RWPE2 (cell line): ENCODE results near the gene TSHZ2.

Experiments
- ATAC-seq: fragments of 200-7000 bp; cut with Tn5 transposase; 3 replicates; pipeline ENCODE4 v1.9.1; 2021; ENCODE audit warnings: low read depth
- DNase-seq: peaks from one replicate; pipeline ENCODE4 v3.0.0-alpha.2; 2020; ENCODE audit warnings: low spot score
- H3K27ac ChIP-seq: fragments of 450-650 bp; 2 replicates; pipeline ENCODE4 v1.5.1; 2017; ENCODE audit warnings: mild to moderate bottlenecking; ENCODE audit not compliant: poor library complexity, severe bottlenecking
- H3K27me3 ChIP-seq: fragments of 250-450 bp; sonication (Bioruptor Pico); 2 replicates; pipeline ENCODE4 v1.5.1; 2021; ENCODE audit warnings: mild to moderate bottlenecking, moderate library complexity; ENCODE audit not compliant: insufficient read depth, poor library complexity, severe bottlenecking
- H3K36me3 ChIP-seq: fragments of 250-450 bp; sonication (Bioruptor Pico); 2 replicates; pipeline ENCODE4 v1.5.1; 2020; ENCODE audit warnings: low read depth, mild to moderate bottlenecking, moderate library complexity
- H3K4me1 ChIP-seq: fragments of 250-450 bp; sonication (Bioruptor Pico); 2 replicates; pipeline ENCODE4 v1.5.1; 2021; ENCODE audit warnings: mild to moderate bottlenecking, moderate library complexity; ENCODE audit not compliant: insufficient read depth, poor library complexity, severe bottlenecking
- H3K4me3 ChIP-seq: fragments of 250-450 bp; sonication (Bioruptor Pico); 2 replicates; pipeline ENCODE4 v1.5.1; 2021; ENCODE audit warnings: mild to moderate bottlenecking, moderate library complexity; ENCODE audit not compliant: severe bottlenecking
- H3K9me3 ChIP-seq: fragments of 250-450 bp; sonication (Bioruptor Pico); 2 replicates; pipeline ENCODE4 v1.5.1; 2021; ENCODE audit warnings: mild to moderate bottlenecking, moderate library complexity; ENCODE audit not compliant: severe bottlenecking
- CTCF ChIP-seq: fragments of 450-650 bp; IDR thresholded peaks from one replicate; pipeline ENCODE4 v1.5.1; 2017; ENCODE audit warnings: mild to moderate bottlenecking, moderate library complexity; ENCODE audit not compliant: poor library complexity, severe bottlenecking

TSHZ2 gene

GRCh38 chr20:53294804-53295203 is 322.6 kb downstream of the TSHZ2 start:
- Histone ChIP-seq H3K4me1 (no peaks in the 10 kb centered on the region), H3K27me3 (peaks cover 20% of the 10 kb centered on the region), H3K27ac (no peak overlapping the region), H3K36me3 (no peaks in the 10 kb centered on the region), H3K9me3 (no peaks in the 10 kb centered on the region), H3K4me3 (no peak overlapping the region)
- DNase-seq: no peak
- no peak for ATAC-seq
- no peak for TF ChIP-seq CTCF

GRCh38 chr20:53296025-53296424 is 323.9 kb downstream of the TSHZ2 start:
- no peaks in the 10 kb centered on the region for H3K9me3 ChIP-seq
- no peak overlapping the region for H3K27ac ChIP-seq
- no peaks in the 10 kb centered on the region for H3K4me1 ChIP-seq
- no peak for DNase-seq
- H3K4me3 ChIP-seq: no peak overlapping the region
- H3K36me3 ChIP-seq: no peaks in the 10 kb centered on the region
- no peak for ATAC-seq
- H3K27me3 ChIP-seq: peaks cover 16% of the 10 kb centered on the region
- TF ChIP-seq CTCF: no peak

- DNase-seq: no peak
- Histone ChIP-seq H3K27ac (no peak overlapping the region), H3K9me3 (no peaks in the 10 kb centered on the region), H3K27me3 (peaks cover 16% of the 10 kb centered on the region), H3K4me3 (no peak overlapping the region), H3K36me3 (no peaks in the 10 kb centered on the region), H3K4me1 (no peaks in the 10 kb centered on the region)
- ATAC-seq: no peak
- no peak for TF ChIP-seq CTCF
Measured at GRCh38 chr20:53296451-53297153, 324.4 kb downstream of the TSHZ2 start.

- ATAC-seq (no peak), DNase-seq (no peak)
- Histone ChIP-seq H3K4me1 (no peaks in the 10 kb centered on the region), H3K27me3 (peaks cover 20% of the 10 kb centered on the region), H3K4me3 (no peak overlapping the region), H3K36me3 (no peaks in the 10 kb centered on the region), H3K9me3 (no peaks in the 10 kb centered on the region), H3K27ac (no peak overlapping the region)
- no peak for TF ChIP-seq CTCF
Measured at GRCh38 chr20:53297154-53297529, 325.0 kb downstream of the TSHZ2 start.

GRCh38 chr20:53298260-53298659 is 326.1 kb downstream of the TSHZ2 start:
- Histone ChIP-seq H3K9me3 (no peaks in the 10 kb centered on the region), H3K4me1 (no peaks in the 10 kb centered on the region), H3K27me3 (peaks cover 25% of the 10 kb centered on the region), H3K4me3 (no peak overlapping the region), H3K36me3 (no peaks in the 10 kb centered on the region), H3K27ac (no peak overlapping the region)
- ATAC-seq (no peak), DNase-seq (no peak)
- TF ChIP-seq CTCF: no peak
